IPS-18a (cell line): ENCODE measurements around the gene FOXA2.
"Not testable (repeated sequence)": the region's sequence is repeated elsewhere in the genome, so short reads cannot be mapped to it uniquely, and the experiment has no call there.

ENCODE experiments used
- H3K27ac ChIP-seq: one replicate; pipeline ENCODE4 v1.5.1; 2013; ENCODE audit warnings: low read length
- H3K27me3 ChIP-seq: one replicate; pipeline ENCODE4 v1.6.1; 2013; ENCODE audit warnings: mild to moderate bottlenecking, low read length; ENCODE audit not compliant: control insufficient read depth, insufficient read depth
- H3K36me3 ChIP-seq: one replicate; pipeline ENCODE4 v1.6.1; 2013; ENCODE audit warnings: low read depth, low read length; ENCODE audit not compliant: control insufficient read depth
- H3K4me1 ChIP-seq: one replicate; pipeline ENCODE4 v1.6.1; 2013; ENCODE audit warnings: low read depth, low read length; ENCODE audit not compliant: control insufficient read depth
- H3K4me3 ChIP-seq: one replicate; pipeline ENCODE4 v1.5.1; 2013; ENCODE audit warnings: low read length
- H3K9ac ChIP-seq: one replicate; pipeline ENCODE4 v1.6.1; 2013; ENCODE audit warnings: mild to moderate bottlenecking, low read length, moderate library complexity
- H3K9me3 ChIP-seq: one replicate; pipeline ENCODE4 v1.6.1; 2013; ENCODE audit warnings: low read depth, low read length; ENCODE audit not compliant: control insufficient read depth

FOXA2 gene

DNA sequence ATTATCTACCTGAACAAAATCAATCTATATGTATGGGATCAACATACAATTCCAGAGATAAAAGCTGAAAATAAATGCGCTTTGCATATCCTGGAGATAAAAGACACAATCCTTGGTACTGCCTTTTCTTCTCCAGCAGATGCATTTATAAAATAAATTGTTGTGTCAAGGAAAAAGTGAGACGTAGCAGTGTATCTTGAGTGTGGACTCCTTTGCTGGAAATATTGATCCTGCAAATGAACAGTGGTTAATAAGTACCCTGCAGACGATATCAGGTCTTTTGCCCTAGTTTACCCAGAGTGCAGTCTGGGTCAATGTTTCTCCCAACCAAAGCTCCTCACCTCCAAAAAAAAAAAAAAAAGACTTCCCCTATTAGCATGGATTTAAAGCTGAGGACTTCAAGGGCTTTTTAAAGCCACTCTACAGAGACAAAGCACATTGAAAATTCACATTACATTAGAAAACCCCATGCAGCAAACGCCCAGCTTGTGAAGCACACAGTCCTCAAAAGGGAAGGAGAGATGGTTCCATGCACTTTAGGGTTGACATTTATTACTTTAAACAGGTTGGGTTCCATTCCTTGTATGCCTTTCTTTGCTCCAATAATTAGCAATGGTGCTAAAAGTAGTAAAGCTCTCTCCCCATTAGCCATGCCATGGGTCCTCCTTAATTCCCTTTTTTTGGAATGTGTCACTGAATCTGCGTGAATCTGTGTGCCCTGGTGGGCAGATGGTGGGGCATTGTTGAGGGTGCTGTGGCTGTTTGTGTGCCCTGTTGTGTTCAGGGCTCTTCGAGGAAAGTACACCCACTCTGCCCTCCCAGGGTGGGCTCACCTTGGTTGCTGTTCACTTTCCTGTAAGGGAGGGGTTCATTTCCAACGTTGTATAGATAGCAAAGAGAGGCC is 21.1 kb downstream of the FOXA2 start:
- Histone ChIP-seq H3K27me3 (peaks cover 100% of the 10 kb centered on the region), H3K27ac (no peak overlapping the region)

DNA sequence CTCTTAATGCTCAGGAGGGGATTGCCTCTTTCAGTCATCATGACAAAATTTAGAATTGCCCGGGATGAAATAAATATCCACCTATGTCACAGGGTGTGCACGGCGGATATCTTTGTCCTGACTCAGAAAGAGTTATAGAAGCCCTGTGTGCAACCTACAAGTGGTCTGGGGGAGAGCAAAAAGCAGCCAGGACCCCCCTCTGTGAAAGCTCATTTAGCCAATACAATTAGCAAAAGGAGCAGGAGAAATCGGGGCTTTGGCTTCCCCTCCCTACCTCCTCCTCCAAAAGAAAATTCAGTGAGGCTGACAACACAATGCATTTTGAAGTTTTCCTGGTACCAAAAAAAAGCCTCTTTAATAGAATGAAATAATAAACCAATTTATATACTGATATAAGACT is 21.8 kb downstream of the FOXA2 start:
- Histone ChIP-seq H3K9ac (no peak overlapping the region), H3K4me1 (peaks cover 57% of the 10 kb centered on the region), H3K27ac (no peak overlapping the region), H3K9me3 (no peaks in the 10 kb centered on the region), H3K27me3 (peaks cover 100% of the 10 kb centered on the region), H3K36me3 (no peaks in the 10 kb centered on the region), H3K4me3 (no peak overlapping the region)

More for the DNA sequence above, 21.1 kb downstream of the FOXA2 start:
- no peak overlapping the region for H3K9ac ChIP-seq
- no peaks in the 10 kb centered on the region for H3K9me3 ChIP-seq
- peak overlapping the region; percentile 4 for H3K4me3 ChIP-seq
- H3K36me3 ChIP-seq: no peaks in the 10 kb centered on the region
- peaks cover 55% of the 10 kb centered on the region for H3K4me1 ChIP-seq

DNA sequence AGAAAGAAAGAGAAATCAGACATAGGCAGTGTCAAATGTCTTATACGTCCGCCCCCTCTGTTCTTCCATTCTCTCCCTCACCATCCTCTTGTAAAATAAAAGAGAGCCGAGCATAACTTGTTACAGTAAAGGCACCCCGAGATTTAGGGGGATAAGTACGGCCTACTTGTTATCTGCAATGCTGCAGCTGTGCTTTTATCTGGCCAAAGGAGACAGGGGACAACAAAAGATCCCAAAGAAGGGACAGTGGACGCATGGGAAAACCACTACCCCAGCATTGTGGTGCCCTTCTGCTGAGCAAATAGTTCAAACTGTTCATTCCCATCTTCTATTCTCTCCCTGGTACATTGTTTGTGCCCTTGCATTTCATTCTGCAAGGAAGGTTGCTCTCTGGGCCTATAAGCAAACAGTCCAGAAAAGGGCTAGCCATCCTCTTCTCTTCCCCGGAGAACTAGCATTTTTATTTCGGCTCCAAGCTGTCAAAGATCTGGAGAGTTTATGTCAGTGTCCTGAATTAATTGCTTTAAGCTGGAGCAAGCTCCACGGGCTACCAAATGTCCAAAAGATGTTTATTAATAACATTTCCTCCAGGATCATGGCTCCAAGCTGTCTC is 22.3 kb downstream of the FOXA2 start:
- H3K4me1 ChIP-seq: peaks cover 52% of the 10 kb centered on the region
- no peak overlapping the region for H3K4me3 ChIP-seq
- H3K27ac ChIP-seq: no peak overlapping the region
- no peak overlapping the region for H3K9ac ChIP-seq
- no peaks in the 10 kb centered on the region for H3K36me3 ChIP-seq
- H3K27me3 ChIP-seq: peaks cover 100% of the 10 kb centered on the region
- no peaks in the 10 kb centered on the region for H3K9me3 ChIP-seq

DNA sequence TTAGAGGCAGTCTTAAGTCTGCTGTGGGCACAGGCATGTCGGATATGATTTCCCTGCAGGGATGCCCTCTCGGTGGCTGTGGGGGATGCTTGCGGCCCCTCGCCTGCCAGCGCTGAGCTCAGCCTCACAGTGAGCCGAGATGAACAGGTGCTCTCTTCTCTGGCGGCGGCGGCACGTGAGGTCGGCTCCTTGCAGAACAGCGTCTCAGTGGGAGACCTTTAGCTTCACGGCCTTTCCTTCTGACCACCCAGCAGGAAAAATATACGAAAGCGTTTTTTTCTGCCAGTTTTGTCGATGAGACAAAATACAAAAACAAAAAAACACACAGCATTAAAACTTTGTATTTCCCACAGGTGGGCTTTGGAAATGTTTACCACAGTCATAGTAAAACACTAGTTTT is 23.6 kb downstream of the FOXA2 start:
- peaks cover 55% of the 10 kb centered on the region for H3K4me1 ChIP-seq
- peaks cover 100% of the 10 kb centered on the region for H3K27me3 ChIP-seq
- no peaks in the 10 kb centered on the region for H3K36me3 ChIP-seq

DNA sequence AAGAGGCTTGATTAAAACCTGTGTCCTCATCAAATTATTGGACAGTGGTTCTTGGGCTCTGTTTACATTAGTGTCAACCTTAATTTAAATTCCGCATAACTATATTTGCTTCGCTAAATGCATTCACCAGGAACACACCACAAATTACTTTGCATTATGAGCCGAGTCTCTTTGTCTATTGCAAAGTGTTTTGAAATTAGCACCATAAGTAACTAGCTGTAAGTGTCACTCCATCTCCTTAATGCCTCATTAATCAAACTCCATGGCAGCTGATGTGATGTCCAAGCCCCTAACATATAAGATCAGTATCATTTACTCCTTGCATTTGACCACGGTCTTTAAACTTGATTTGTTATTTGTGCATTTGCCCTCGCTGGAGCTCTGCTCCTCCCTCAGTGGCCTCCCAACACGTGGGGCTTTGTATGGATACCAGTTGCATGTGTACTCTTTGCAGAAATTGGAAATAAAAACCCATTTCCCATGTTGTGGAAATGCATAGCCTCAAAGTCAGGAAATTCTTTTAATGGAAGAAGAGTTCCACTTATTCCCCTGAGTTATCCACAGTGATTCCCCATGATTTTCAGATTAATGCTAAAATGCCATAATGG is 24.6 kb downstream of the FOXA2 start:
- Histone ChIP-seq H3K27me3 (peaks cover 100% of the 10 kb centered on the region), H3K27ac (no peak overlapping the region), H3K9ac (no peak overlapping the region), H3K36me3 (no peaks in the 10 kb centered on the region), H3K4me3 (no peak overlapping the region), H3K4me1 (peaks cover 56% of the 10 kb centered on the region), H3K9me3 (no peaks in the 10 kb centered on the region)

More for the DNA sequence above, 23.6 kb downstream of the FOXA2 start:
- no peak overlapping the region for H3K9ac ChIP-seq
- no peak overlapping the region for H3K27ac ChIP-seq
- H3K4me3 ChIP-seq: no peak overlapping the region
- H3K9me3 ChIP-seq: no peaks in the 10 kb centered on the region

DNA sequence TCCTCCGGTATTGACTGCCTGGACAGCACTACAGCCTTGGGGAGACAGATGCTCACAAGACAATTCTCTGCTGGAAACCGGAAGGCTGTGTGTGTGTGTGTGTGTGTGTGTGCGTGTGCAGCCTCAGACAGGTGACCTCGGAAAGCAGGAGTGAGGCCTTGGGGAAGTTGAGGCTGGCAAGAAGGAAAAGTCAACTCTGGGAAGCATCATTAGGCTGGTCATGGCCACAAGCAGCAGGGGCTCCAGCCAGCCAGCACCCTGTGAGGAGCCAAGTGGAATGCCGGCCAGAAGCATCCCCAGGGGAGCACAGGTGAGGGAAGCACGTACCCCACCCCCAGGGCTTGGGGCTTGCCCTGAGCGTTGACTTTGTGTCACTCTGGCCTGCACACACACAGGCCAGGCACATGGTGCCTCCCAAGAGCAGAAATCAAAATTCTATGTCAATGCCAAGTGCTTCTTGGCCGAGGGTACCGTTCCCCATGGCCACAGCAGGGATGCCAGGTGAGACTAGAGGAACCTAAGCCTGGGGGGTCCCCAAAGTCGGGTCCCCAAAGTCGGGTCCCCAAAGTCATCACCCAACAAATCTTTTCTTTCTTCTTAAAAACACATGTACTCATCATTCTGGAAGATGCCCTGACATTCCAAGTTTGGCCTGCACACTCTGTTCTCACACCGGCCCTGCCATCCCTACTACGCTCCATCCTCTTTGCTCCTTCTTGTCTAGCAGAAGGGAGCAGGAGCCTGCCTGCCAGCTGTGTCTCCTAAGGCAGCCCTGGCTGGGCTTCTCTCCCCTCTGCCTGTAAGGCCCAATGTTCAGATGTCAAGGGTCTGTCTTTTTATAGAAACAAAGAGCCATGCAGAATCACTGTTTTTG is 26.7 kb downstream of the FOXA2 start:
- H3K27me3 ChIP-seq: peaks cover 87% of the 10 kb centered on the region
- peaks cover 44% of the 10 kb centered on the region for H3K4me1 ChIP-seq
- H3K9me3 ChIP-seq: no peaks in the 10 kb centered on the region
- no peak overlapping the region for H3K9ac ChIP-seq
- H3K36me3 ChIP-seq: no peaks in the 10 kb centered on the region
- no peak overlapping the region for H3K27ac ChIP-seq
- no peak overlapping the region for H3K4me3 ChIP-seq

DNA sequence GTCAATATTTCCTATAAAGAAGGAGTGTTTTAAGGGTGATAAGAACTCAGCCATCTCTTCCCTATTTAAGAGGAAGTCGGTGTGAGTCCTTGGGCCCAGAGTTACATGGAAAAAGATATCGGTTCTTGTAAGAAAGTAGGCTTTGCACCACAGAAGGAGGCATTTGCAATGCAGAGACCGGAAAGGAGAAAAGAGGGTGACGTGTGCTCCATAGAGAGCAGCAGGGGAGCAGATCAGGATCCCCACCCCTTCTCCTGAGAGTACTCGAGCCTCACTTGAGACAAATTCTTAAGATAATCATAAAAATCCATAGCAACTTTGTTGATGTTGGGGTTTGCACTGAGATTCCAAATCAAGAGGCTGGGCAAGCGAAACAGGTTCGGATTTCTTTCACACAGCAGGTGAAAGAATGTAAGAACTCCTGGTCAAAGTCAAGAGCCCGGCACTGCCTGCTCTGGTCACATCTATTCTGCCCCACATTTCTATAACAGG is 27.8 kb downstream of the FOXA2 start:
- Histone ChIP-seq H3K9me3 (no peaks in the 10 kb centered on the region), H3K36me3 (no peaks in the 10 kb centered on the region), H3K4me1 (peaks cover 41% of the 10 kb centered on the region), H3K27ac (no peak overlapping the region), H3K4me3 (no peak overlapping the region), H3K27me3 (peaks cover 78% of the 10 kb centered on the region), H3K9ac (no peak overlapping the region)

DNA sequence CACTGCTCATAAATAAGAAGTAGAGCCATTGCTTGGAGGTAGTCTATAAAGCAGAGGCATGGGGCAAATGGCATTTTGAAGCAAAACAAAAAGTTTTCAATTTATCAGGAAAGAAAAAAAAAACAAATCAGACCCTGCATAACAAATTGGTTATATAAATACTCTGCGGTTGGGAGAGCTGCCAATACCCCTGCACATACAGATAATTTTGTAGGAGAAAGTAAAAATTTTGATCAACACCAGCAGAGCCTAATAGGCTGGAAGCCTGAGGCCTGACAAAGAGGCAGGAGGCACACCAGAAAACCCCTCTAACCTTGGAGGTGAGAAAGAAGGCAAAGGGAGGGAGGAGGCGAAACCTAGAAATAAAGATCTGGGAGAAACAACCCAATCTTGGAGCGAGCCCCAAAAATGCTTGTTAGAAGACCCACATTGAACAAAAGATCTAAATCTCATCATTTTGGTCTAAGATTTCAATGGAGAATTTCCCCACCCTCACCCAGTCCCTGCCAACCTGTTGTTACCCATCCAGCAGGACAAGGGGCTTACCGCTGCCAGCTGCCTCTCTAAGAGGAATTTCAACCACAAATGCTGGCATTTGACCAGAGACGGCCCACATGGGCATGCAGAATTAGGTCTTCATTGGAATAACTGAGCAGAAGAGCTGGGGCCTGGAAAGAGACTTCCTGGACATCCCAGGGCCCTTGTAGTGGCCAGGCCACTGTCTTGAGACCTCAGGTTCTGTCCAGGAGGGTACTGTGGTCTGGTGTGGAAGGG is 28.4 kb downstream of the FOXA2 start:
- peaks cover 34% of the 10 kb centered on the region for H3K4me1 ChIP-seq
- no peaks in the 10 kb centered on the region for H3K36me3 ChIP-seq
- no peak overlapping the region for H3K27ac ChIP-seq
- no peaks in the 10 kb centered on the region for H3K9me3 ChIP-seq
- no peak overlapping the region for H3K4me3 ChIP-seq
- peaks cover 72% of the 10 kb centered on the region for H3K27me3 ChIP-seq
- no peak overlapping the region for H3K9ac ChIP-seq

DNA sequence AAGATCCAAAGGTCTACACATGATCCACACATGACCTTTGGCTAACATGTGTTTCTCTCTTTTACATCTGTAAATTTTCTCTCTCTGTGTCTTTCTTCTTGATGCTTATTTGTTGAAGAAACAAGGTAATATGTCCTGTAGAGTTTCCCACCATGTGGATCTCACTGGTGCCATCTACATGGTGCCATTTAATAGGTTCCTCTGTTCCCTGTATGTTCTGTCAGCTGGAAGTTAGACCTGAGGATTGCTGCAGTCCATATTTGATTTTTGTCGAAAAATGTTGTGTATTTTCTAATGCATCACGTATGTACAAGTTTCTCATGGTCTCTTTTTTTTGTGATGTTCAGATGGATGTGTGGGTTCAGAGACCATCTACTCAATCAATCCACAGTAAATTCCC is 30.0 kb downstream of the FOXA2 start:
- H3K36me3 ChIP-seq: no peaks in the 10 kb centered on the region
- H3K4me1 ChIP-seq: peaks cover 27% of the 10 kb centered on the region
- peaks cover 56% of the 10 kb centered on the region for H3K27me3 ChIP-seq
- no peaks in the 10 kb centered on the region for H3K9me3 ChIP-seq
- no peak overlapping the region for H3K4me3 ChIP-seq
- no peak overlapping the region for H3K9ac ChIP-seq
- H3K27ac ChIP-seq: no peak overlapping the region

DNA sequence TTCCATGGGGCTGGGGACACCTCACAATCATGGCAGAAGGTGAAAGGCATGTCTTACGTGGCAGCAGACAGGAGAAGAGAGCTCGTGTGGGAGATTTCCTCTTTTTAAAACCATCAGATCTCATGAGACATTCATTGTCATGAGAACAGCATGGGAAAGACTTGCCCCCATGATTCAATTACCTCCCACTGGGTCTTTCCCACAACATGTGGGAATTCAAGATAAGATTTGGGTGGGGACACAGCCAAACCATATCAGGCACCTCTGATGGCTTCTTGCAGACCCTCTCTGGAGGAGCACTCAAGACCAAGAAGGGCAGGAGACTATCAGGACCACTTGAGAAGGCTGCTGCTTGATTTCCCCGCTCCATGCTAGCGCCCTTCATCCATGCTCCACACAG is 33.9 kb downstream of the FOXA2 start:
- H3K27me3 ChIP-seq: peaks cover 17% of the 10 kb centered on the region
- not testable (repeated sequence) for H3K9ac ChIP-seq, H3K27ac ChIP-seq, H3K4me3 ChIP-seq, H3K4me1 ChIP-seq, H3K36me3 ChIP-seq, H3K9me3 ChIP-seq
